GM12878 (cell line): ENCODE measurements around the gene GAB1. TPM values are rescaled to one million over a fixed set of nuclear protein-coding genes. Genes with fewer than 3 reads are reported as not detected.

Experiments
- ATAC-seq: fragments of 200-7000 bp; cut with Tn5 transposase; 3 replicates; pipeline ENCODE4 v1.9.1; 2020; ENCODE audit warnings: mild to moderate bottlenecking, moderate library complexity
- BruUV-seq: library from RNA; stranded (reverse); fragments of 400-500 nt; replicated peaks from 2 replicates; lab custom pipeline; 2021; lab: Mats Ljungman, UMichigan
- CTCF ChIA-PET: fragments of 300-600 bp; sonication (Branson Sonifier 250); formaldehyde crosslinking; extraction: SDS; loops from one replicate; lab custom pipeline; 2021; ENCODE audit warnings: inconsistent platforms; lab: Yijun Ruan, JAX
- POLR2A ChIA-PET: fragments of 350-600 bp; formaldehyde crosslinking; extraction: SDS; loops from one replicate; lab custom pipeline; 2021; ENCODE audit warnings: inconsistent platforms; lab: Charles Lee
- RAD21 ChIA-PET: fragments of 300-600 bp; sonication (Branson Sonifier 250); formaldehyde crosslinking; loops from one replicate; lab custom pipeline; 2023; ENCODE audit warnings: antibody characterized with exemption; ENCODE audit not compliant: unreplicated experiment; lab: Charles Lee
- SMC1A ChIA-PET: fragments of 300-600 bp; sonication (Branson Sonifier 250); formaldehyde crosslinking; loops from one replicate; lab custom pipeline; 2023; ENCODE audit not compliant: unreplicated experiment, uncharacterized antibody; lab: Charles Lee
- DNase-seq: peaks from one replicate; pipeline ENCODE4 v3.0.0-alpha.2; 2011; ENCODE audit warnings: low read depth, low spot score
- FAIRE-seq: peaks from 3 replicates; lab custom pipeline; 2011; peaks lifted over from hg19 to GRCh38; lab: Jason Lieb, UNC
- H2AFZ ChIP-seq: 2 replicates; pipeline ENCODE4 v1.6.0; 2011; ENCODE audit warnings: low read depth, low read length, control low read depth; ENCODE audit not compliant: control insufficient read depth
- H3K27ac ChIP-seq: 2 replicates; pipeline ENCODE4 v1.5.1; 2011; ENCODE audit warnings: control low read depth; ENCODE audit not compliant: control insufficient read depth, insufficient read depth
- H3K27me3 ChIP-seq, 2 experiments: replicated peaks in 1 of 2; 2 replicates each; pipeline versions ENCODE4 v1.6.0 to v1.6.1; 2011; ENCODE audit warnings: low read length in 1 of 2; ENCODE audit not compliant: control insufficient read depth in 2 of 2, insufficient read depth in 2 of 2
- H3K36me3 ChIP-seq, 2 experiments: 2 replicates each; pipeline ENCODE4 v1.5.1; 2011; ENCODE audit warnings: low read length in 1 of 2; ENCODE audit not compliant: control insufficient read depth in 2 of 2, insufficient read depth in 2 of 2
- H3K4me1 ChIP-seq: 2 replicates; pipeline ENCODE4 v1.6.1; 2011; ENCODE audit warnings: mild to moderate bottlenecking, low read length, moderate library complexity, mixed read lengths; ENCODE audit not compliant: control insufficient read depth, insufficient read depth
- H3K4me2 ChIP-seq: 2 replicates; pipeline ENCODE4 v1.6.0; 2011; ENCODE audit warnings: control low read depth; ENCODE audit not compliant: control insufficient read depth, insufficient read depth
- H3K4me3 ChIP-seq: fragments of 200-600 bp; sonication (generic); 2 replicates; pipeline ENCODE4 v1.5.1; 2016
- H3K79me2 ChIP-seq: 2 replicates; pipeline ENCODE4 v1.6.0; 2011; ENCODE audit warnings: low read length; ENCODE audit not compliant: control insufficient read depth, insufficient read depth
- H3K9ac ChIP-seq: 2 replicates; pipeline ENCODE4 v1.8.0; 2011; ENCODE audit warnings: low read length, control low read depth, mixed read lengths; ENCODE audit not compliant: control insufficient read depth, insufficient read depth
- H3K9me3 ChIP-seq: replicated peaks from 3 replicates; pipeline ENCODE4 v1.5.1; 2011; ENCODE audit warnings: mild to moderate bottlenecking, low read length; ENCODE audit not compliant: control insufficient read depth, insufficient read depth
- H4K20me1 ChIP-seq: 2 replicates; pipeline ENCODE4 v1.6.0; 2011; ENCODE audit not compliant: control insufficient read depth, insufficient read depth
- ATF7 ChIP-seq: fragments of 450-650 bp; IDR thresholded peaks from 2 replicates; pipeline ENCODE4 v1.6.1; 2016; ENCODE audit warnings: low read depth, mild to moderate bottlenecking
- BMI1 ChIP-seq: fragments of 450-650 bp; IDR thresholded peaks from 2 replicates; pipeline ENCODE4 v1.6.1; 2016; ENCODE audit warnings: mild to moderate bottlenecking, moderate library complexity, borderline replicate concordance
- CBX5 ChIP-seq: sonication (generic); IDR thresholded peaks from 2 replicates; pipeline ENCODE4 v1.6.1; 2016; ENCODE audit warnings: low read depth, moderate library complexity, mild to moderate bottlenecking, inconsistent platforms
- EGR1 ChIP-seq, 2 experiments: IDR thresholded peaks; 1 replicate in 1 of 2; 2 replicates in 1 of 2; pipeline ENCODE4 v1.6.1; 2011 to 2012; ENCODE audit warnings: low read depth in 2 of 2, low read length in 2 of 2, borderline replicate concordance in 1 of 2, mild to moderate bottlenecking in 1 of 2, moderate library complexity in 1 of 2
- GABPA ChIP-seq: IDR thresholded peaks from 2 replicates; pipeline ENCODE4 v1.6.1; 2014; ENCODE audit warnings: antibody characterized with exemption, low read depth, mild to moderate bottlenecking, inconsistent platforms
- HCFC1 ChIP-seq: fragments of 150-350 bp; IDR thresholded peaks from 2 replicates; pipeline ENCODE4 v1.6.1; 2014; ENCODE audit warnings: low read length
- HDGF ChIP-seq: fragments of 450-650 bp; IDR thresholded peaks from 2 replicates; pipeline ENCODE4 v1.6.1; 2016; ENCODE audit warnings: antibody characterized with exemption
- IKZF1 ChIP-seq: fragments of 450-650 bp; conservative IDR thresholded peaks from 2 replicates; pipeline ENCODE4 v1.6.1; 2017; ENCODE audit warnings: antibody characterized with exemption, mild to moderate bottlenecking
- IKZF2 ChIP-seq, 2 experiments: fragments of 450-650 bp; IDR thresholded peaks; 2 replicates each; pipeline ENCODE4 v1.6.1; 2017; ENCODE audit warnings: mild to moderate bottlenecking in 2 of 2, moderate library complexity in 2 of 2
- POLR2A ChIP-seq: IDR thresholded peaks from 2 replicates; pipeline ENCODE4 v1.6.1; 2011; ENCODE audit warnings: low read depth, mild to moderate bottlenecking, low read length
- SIN3A ChIP-seq: IDR thresholded peaks from 2 replicates; pipeline ENCODE4 v1.6.1; 2012; ENCODE audit warnings: low read depth, low read length, improper control_type of control experiment
- TBL1XR1 ChIP-seq: IDR thresholded peaks from 2 replicates; pipeline ENCODE4 v1.6.1; 2012; ENCODE audit warnings: low read depth, low read length, improper control_type of control experiment
- ZBED1 ChIP-seq: IDR thresholded peaks from 2 replicates; pipeline ENCODE4 v1.6.1; 2016; ENCODE audit warnings: borderline replicate concordance
- WGBS: methylation state at CpG from one replicate; pipeline ENCODE4 v1.1.6; 2016; ENCODE audit warnings: low lambda C conversion rate; ENCODE audit not compliant: insufficient replicate concordance, insufficient coverage; ENCODE audit errors: missing lambda C conversion rate; 5-methylcytosine and 5-hydroxymethylcytosine counted together
- in situ Hi-C: fragments of 300-500 bp; cut with MboI; formaldehyde crosslinking; loops from 9 replicates; pipeline ENCODE4 v1.14.3; 2018; ENCODE audit warnings: mixed read lengths
- intact Hi-C: fragments of 100-400 bp; cut with micrococcal nuclease; formaldehyde crosslinking; loops from one replicate; pipeline ENCODE4 v1.14.2; 2022; ENCODE audit not compliant: unreplicated experiment
- polyA plus RNA-seq, 11 experiments: library from polyadenylated mRNA; depleted of rRNA in 4 of 11; unstranded in 6 of 11; stranded (reverse) in 5 of 11; fragments of >200 nt; fragmentation: Nextera tagmentation in 4 of 11; fragmentation: Illumina TruSeq in 1 of 11; extraction: Ambion mirVana in 4 of 11; extraction: Trizol in 1 of 11; gene quantifications; 1 replicate in 1 of 11; 2 replicates in 10 of 11; pipeline versions ENCODE4 v1.2.1 to v1.2.3, GENCODE V29; 2011 to 2016; ENCODE audit warnings: inconsistent platforms in 2 of 11, missing spikeins in 2 of 11, low read depth in 1 of 11
- total RNA-seq, 4 experiments: library from RNA; depleted of rRNA in 3 of 4; stranded (reverse); fragments of >200 nt in 3 of 4; fragmentation: Illumina TruSeq in 1 of 4; extraction: Trizol in 1 of 4; gene quantifications; 2 replicates each; pipeline versions ENCODE4 v1.2.1 to v1.2.3, GENCODE V29; 2013 to 2021
- TF ChIP-seq, protein P1 (sequence below): IDR thresholded peaks from 2 replicates; pipeline ENCODE4 v1.6.1; 2012; ENCODE audit warnings: low read depth, low read length, improper control_type of control experiment
- TF ChIP-seq, protein P2 (sequence below): fragments of 450-650 bp; IDR thresholded peaks from 2 replicates; pipeline ENCODE4 v1.6.1; 2014; ENCODE audit warnings: mild to moderate bottlenecking
- TF ChIP-seq, protein P3 (sequence below): fragments of 150-350 bp; IDR thresholded peaks from 2 replicates; pipeline ENCODE4 v1.6.1; 2014; ENCODE audit warnings: mild to moderate bottlenecking, low read depth, low read length
- TF ChIP-seq, protein P4 (sequence below): fragments of 450-650 bp; IDR thresholded peaks from 2 replicates; pipeline ENCODE4 v1.6.1; 2016; ENCODE audit warnings: mild to moderate bottlenecking

Gene GAB1
- total and polyA plus RNA-seq, 10 of the 15 experiments (the other 5 are each of a cell fraction or from before 2014, with no cell fraction given), result 0.37 to 5.3 (median 3.2) TPM

DNA sequence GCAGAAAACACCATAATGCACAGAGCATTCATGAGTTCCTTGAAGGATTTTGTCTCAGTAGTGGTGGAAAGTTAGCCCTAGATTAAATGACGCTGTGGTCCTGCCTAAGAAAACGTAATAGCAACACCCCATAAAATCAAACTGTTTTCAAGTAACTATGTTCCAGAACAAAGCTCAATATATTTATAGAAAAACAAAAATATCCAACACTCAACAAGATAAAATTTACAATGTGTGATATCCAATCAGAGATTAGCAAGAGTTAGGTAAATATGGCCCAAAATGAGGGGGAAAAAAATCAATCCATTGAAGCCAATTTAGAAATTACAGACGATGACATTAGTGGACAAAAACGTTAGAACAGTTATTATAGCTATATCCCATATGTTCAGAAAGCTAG lies 9.9 kb upstream of the GAB1 start:
- no peak for TF ChIP-seq EGR1 (IDR thresholded peaks at IDR 0.05; ENCODE audit: borderline replicate concordance in 1 of 2, low read depth in 2 of 2, low read length in 2 of 2)
- TF ChIP-seq, protein P1, sequence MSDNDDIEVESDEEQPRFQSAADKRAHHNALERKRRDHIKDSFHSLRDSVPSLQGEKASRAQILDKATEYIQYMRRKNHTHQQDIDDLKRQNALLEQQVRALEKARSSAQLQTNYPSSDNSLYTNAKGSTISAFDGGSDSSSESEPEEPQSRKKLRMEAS, result no peak
- TF ChIP-seq POLR2A, result no peak
- TF ChIP-seq HDGF, result no peak
- no peak for TF ChIP-seq GABPA
- TF ChIP-seq, protein P2, sequence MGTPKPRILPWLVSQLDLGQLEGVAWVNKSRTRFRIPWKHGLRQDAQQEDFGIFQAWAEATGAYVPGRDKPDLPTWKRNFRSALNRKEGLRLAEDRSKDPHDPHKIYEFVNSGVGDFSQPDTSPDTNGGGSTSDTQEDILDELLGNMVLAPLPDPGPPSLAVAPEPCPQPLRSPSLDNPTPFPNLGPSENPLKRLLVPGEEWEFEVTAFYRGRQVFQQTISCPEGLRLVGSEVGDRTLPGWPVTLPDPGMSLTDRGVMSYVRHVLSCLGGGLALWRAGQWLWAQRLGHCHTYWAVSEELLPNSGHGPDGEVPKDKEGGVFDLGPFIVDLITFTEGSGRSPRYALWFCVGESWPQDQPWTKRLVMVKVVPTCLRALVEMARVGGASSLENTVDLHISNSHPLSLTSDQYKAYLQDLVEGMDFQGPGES, result no peak
- TF ChIP-seq IKZF2 (IDR thresholded peaks at IDR 0.05), result no peak
- TF ChIP-seq IKZF1, result no peak
- TF ChIP-seq, protein P3, sequence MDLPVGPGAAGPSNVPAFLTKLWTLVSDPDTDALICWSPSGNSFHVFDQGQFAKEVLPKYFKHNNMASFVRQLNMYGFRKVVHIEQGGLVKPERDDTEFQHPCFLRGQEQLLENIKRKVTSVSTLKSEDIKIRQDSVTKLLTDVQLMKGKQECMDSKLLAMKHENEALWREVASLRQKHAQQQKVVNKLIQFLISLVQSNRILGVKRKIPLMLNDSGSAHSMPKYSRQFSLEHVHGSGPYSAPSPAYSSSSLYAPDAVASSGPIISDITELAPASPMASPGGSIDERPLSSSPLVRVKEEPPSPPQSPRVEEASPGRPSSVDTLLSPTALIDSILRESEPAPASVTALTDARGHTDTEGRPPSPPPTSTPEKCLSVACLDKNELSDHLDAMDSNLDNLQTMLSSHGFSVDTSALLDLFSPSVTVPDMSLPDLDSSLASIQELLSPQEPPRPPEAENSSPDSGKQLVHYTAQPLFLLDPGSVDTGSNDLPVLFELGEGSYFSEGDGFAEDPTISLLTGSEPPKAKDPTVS, result no peak
- no peak for TF ChIP-seq ZBED1
- TF ChIP-seq BMI1, result no peak
- TF ChIP-seq, protein P4, sequence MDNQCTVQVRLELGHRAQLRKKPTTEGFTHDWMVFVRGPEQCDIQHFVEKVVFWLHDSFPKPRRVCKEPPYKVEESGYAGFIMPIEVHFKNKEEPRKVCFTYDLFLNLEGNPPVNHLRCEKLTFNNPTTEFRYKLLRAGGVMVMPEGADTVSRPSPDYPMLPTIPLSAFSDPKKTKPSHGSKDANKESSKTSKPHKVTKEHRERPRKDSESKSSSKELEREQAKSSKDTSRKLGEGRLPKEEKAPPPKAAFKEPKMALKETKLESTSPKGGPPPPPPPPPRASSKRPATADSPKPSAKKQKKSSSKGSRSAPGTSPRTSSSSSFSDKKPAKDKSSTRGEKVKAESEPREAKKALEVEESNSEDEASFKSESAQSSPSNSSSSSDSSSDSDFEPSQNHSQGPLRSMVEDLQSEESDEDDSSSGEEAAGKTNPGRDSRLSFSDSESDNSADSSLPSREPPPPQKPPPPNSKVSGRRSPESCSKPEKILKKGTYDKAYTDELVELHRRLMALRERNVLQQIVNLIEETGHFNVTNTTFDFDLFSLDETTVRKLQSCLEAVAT, result no peak
- no peak for TF ChIP-seq HCFC1
- TF ChIP-seq TBL1XR1, result no peak
- no peak for TF ChIP-seq CBX5
- no peak for TF ChIP-seq ATF7
- TF ChIP-seq SIN3A, result no peak
- Histone ChIP-seq H3K36me3 (no peaks in the 10 kb centered on the region), H3K4me3 (no peak overlapping the region), H3K27me3 (no peaks in the 10 kb centered on the region; a peak in 1 of 4 replicates), H3K9ac (no peak overlapping the region), H3K27ac (no peak overlapping the region), H3K4me2 (no peak overlapping the region), H3K9me3 (no peaks in the 10 kb centered on the region), H3K79me2 (no peaks in the 10 kb centered on the region), H2AFZ (no peak overlapping the region), H4K20me1 (no peaks in the 10 kb centered on the region), H3K4me1 (no peaks in the 10 kb centered on the region)
- CTCF ChIA-PET, result interaction anchor here (1.1 to 1.5 kb wide), 2 partner anchors 11 to 153 kb away, joined by 3 to 4 read pairs; no protein-coding TSS in a partner anchor
- 30% methylated on average over 4 of the region's 4 CpGs for WGBS
- FAIRE-seq, result no peak
- in situ Hi-C loops (no loop called here), intact Hi-C loops (no loop called here)
- BruUV-seq, result no TSS peak
- RAD21 ChIA-PET, result no interaction called here
- no peak for DNase-seq
- no peak for ATAC-seq
- POLR2A ChIA-PET, result no interaction called here
- SMC1A ChIA-PET, result interaction anchor here (0.7 to 1.7 kb wide), 4 partner anchors 9 to 145 kb away, joined by 3 to 4 read pairs (median 3); no protein-coding TSS in a partner anchor
